Measurements from ENCODE around the gene CAND2.

CAND2 gene

DNA sequence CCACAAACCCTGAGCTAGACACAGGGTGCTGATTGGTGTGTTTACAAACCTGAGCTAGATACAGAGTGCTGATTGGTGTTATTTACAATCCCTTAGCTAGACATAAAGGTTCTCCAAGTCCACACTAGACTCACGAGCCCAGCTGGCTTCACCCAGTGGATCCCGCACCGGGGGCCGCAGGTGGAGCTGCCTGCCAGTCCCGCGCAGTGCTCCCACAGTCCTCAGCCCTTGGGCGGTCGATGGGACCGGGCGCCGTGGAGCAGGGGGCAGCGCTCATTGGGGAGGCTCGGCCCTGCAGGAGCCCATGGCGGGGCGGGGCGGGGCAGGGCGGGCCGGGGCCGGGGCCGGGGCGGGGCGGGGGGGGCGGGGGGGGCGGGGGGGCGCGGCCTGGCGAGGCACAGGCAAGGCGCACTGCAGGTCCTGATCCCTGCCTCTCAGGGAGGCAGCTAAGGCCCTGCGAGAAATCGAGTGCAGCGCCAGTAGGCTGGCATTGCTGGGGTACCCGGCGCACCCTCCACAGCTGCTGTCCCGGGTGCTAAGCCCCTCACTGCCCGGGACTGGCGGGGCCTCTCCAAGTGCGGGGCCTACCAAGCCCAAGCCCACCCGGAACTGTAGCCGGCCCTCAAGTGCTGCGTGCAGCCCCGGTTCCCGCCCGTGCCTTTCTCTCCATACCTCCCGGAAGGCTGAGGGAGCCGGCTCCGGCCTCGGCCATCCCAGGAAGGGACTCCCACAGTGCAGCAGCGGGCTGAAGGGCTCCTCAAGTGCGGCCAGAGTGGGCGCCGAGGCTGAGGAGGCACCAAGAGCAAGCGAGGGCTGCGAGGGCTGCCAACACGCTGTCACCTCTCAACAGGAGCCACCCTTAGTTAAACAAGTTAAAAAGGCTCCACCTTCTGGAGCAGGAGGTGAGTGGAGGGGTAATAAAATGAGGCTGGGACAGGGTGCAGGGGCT, 27.6 kb upstream of the CAND2 start:
- no peak for DNase-seq (ENCODE audit: low read depth)
- TF ChIP-seq, protein P1, sequence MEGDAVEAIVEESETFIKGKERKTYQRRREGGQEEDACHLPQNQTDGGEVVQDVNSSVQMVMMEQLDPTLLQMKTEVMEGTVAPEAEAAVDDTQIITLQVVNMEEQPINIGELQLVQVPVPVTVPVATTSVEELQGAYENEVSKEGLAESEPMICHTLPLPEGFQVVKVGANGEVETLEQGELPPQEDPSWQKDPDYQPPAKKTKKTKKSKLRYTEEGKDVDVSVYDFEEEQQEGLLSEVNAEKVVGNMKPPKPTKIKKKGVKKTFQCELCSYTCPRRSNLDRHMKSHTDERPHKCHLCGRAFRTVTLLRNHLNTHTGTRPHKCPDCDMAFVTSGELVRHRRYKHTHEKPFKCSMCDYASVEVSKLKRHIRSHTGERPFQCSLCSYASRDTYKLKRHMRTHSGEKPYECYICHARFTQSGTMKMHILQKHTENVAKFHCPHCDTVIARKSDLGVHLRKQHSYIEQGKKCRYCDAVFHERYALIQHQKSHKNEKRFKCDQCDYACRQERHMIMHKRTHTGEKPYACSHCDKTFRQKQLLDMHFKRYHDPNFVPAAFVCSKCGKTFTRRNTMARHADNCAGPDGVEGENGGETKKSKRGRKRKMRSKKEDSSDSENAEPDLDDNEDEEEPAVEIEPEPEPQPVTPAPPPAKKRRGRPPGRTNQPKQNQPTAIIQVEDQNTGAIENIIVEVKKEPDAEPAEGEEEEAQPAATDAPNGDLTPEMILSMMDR (IDR thresholded peaks at IDR 0.05; ENCODE audit: low read depth, low read length, missing control alignments): no peak
- no peak overlapping the region for H3K4me3 ChIP-seq (ENCODE audit: low read depth, low read length)
- in situ Hi-C loops (cut with HindIII; ENCODE audit: low sequenced_read_pairs): no loop called here

DNA sequence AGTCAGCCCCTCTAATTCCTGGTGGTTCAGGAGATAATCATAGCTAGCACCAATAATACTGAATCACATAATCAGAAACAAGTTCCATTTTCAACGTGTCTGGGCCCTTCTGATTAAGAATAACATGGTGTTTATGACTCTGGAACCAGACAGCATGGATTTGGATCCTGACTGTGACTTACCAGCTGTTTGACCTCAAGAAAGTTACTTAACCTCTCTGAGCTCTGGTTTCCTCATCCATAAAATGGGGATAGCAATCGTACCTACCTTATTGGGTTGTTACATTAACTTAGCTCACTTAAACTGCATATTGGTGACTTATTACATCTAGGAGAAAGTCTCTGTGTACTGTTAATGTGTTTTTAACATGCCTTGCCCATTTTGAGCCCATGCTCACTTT, 26.7 kb upstream of the CAND2 start:
- TF ChIP-seq, protein P1 (IDR thresholded peaks at IDR 0.05; ENCODE audit: low read depth, low read length, missing control alignments): no peak
- no peak overlapping the region for H3K4me3 ChIP-seq (ENCODE audit: low read depth, low read length)
- in situ Hi-C loops (cut with HindIII; ENCODE audit: low sequenced_read_pairs): no loop called here

DNA sequence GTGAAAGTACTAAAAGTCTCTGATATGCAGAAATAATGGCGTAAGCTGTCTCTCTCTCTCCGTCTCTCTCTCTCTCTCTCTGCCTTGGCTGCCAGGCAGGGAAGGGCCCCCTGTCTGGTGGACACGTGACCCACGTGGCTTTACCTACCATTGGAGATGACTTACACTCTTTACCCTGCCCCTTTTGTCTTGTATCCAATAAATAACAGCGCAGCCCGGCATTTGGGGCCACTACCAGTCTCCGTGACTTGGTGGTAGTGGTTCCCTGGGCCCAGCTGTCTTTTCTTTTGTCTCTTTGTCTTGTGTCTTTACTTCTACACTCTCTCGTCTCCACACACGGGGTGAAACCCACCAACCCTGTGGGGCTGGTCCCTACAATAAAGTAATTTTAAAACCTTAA, 25.2 kb upstream of the CAND2 start:
- H3K4me3 ChIP-seq (ENCODE audit: low read depth, low read length): no peak overlapping the region
- in situ Hi-C loops (cut with HindIII; ENCODE audit: low sequenced_read_pairs): no loop called here
- DNase-seq (ENCODE audit: low read depth): no peak
- TF ChIP-seq, protein P1 (IDR thresholded peaks at IDR 0.05; ENCODE audit: low read depth, low read length, missing control alignments): no peak

More for the DNA sequence above, 26.7 kb upstream of the CAND2 start:
- no peak for DNase-seq (ENCODE audit: low read depth)

DNA sequence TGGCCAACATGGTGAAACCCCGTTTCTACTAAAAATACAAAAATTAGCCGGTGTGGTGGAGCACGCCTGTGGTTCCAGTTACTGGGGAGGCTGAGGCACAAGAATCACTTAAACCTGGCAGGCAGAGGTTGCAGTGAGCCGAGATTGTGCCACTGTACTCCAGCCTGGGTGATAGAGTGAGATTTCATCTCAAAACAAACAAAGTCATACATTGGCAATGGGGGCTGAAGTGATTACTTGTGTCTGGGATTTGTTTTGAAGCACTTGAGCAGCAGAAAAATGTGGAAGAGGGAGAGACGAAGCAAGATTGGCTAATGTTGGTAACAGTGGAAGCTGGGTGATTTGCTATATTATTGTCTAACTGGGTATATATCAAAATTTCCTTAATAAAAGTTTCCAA, 24.0 kb upstream of the CAND2 start:
- in situ Hi-C loops (cut with HindIII; ENCODE audit: low sequenced_read_pairs): no loop called here
- TF ChIP-seq, protein P1 (IDR thresholded peaks at IDR 0.05; ENCODE audit: low read depth, low read length, missing control alignments): no peak
- no peak for DNase-seq (ENCODE audit: low read depth)
- no peak overlapping the region for H3K4me3 ChIP-seq (ENCODE audit: low read depth, low read length)

DNA sequence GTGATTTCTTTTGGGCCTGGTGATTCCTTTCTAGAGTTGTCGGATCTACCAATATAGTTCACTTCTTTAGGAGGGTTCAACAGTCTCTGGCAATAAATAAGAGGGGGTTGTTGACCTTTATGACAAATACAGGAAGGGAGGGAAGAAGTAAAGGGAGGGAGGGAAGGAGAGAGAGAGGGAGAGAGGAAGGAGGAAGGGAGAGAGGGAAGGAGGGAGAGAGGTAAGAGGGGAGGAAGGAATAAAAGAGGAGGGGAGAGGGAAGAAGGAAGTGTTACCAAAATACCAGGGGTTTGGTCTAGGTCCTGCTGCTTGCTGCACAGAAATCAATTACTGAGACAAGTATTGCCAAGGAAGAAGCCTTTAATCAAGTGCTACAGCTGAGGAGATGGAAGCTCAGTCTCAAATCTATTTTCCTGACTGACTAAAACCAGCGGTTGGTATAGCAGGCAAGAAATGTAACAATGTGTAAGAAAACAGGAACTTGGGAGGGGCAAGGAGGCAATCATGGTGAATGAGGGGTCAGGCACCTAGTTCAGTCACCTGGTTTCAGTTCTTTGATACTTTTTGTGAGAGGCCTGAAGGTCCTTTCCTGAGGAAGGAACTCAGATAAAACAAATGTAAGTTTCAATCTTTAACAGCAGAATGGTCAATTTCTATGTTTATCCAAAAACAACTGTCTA, 23.3 kb upstream of the CAND2 start:
- no peak overlapping the region for H3K4me3 ChIP-seq (ENCODE audit: low read depth, low read length)
- TF ChIP-seq, protein P1 (IDR thresholded peaks at IDR 0.05; ENCODE audit: low read depth, low read length, missing control alignments): no peak
- in situ Hi-C loops (cut with HindIII; ENCODE audit: low sequenced_read_pairs): no loop called here
- no peak for DNase-seq (ENCODE audit: low read depth)

DNA sequence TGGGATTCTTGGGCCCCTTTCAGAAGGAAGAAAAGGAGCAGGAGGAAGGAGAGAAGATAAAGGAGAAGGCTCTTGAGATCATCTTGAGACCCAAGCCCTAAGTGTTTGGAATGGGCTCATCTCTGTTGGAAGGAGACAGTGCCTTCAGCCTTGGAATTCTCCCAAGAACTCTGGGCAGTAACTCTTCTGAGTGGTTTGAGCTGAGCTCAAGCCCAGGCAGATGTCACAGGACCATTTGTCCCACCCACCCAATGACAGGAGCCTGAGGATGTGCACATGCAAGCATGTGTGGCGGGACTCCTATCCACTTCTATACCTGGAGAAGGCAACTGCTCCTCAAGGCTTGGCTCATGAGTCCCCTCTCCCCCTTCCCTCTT, 22.8 kb upstream of the CAND2 start:
- in situ Hi-C loops (cut with HindIII; ENCODE audit: low sequenced_read_pairs): no loop called here
- no peak overlapping the region for H3K4me3 ChIP-seq (ENCODE audit: low read depth, low read length)
- DNase-seq (ENCODE audit: low read depth): no peak
- TF ChIP-seq, protein P1 (IDR thresholded peaks at IDR 0.05; ENCODE audit: low read depth, low read length, missing control alignments): no peak

Data from astrocyte of the cerebellum (primary cell).